GM18498 (cell line): ENCODE results near the gene NLRC3.

ENCODE experiments used
- ATAC-seq: cut with Tn5 transposase; IDR thresholded peaks from one replicate; pipeline ENCODE4 v1.9.1; 2021; ENCODE audit warnings: mild to moderate bottlenecking, moderate library complexity; ENCODE audit not compliant: unreplicated experiment

Gene NLRC3

GRCh38 chr16:3580251-3580651, 3.0 kb upstream of the NLRC3 start:
- ATAC-seq = no peak

GRCh38 chr16:3579776-3580175, 2.6 kb upstream of the NLRC3 start:
- no peak for ATAC-seq

- peak; percentile 74 for ATAC-seq
Measured at GRCh38 chr16:3578610-3579551, 1.7 kb upstream of the NLRC3 start.

- no peak for ATAC-seq
Measured at GRCh38 chr16:3578121-3578520, 918 bp upstream of the NLRC3 start.

GRCh38 chr16:3576211-3576610, 992 bp downstream of the NLRC3 start:
- ATAC-seq = no peak

GRCh38 chr16:3575491-3575890, 1.7 kb downstream of the NLRC3 start:
- no peak for ATAC-seq

- no peak for ATAC-seq
Measured at GRCh38 chr16:3574195-3574594, 3.0 kb downstream of the NLRC3 start.

GRCh38 chr16:3573146-3573815, 3.9 kb downstream of the NLRC3 start:
- no peak for ATAC-seq

GRCh38 chr16:3570420-3571062, 6.7 kb downstream of the NLRC3 start:
- no peak for ATAC-seq

- ATAC-seq = no peak
Measured at GRCh38 chr16:3569851-3570250, 7.4 kb downstream of the NLRC3 start.

GRCh38 chr16:3566990-3567389, 10.2 kb downstream of the NLRC3 start:
- ATAC-seq = no peak

GRCh38 chr16:3564889-3565141, 12.4 kb downstream of the NLRC3 start:
- ATAC-seq = no peak

- ATAC-seq = no peak
Measured at GRCh38 chr16:3564130-3564888, 12.9 kb downstream of the NLRC3 start.

- no peak for ATAC-seq
Measured at GRCh38 chr16:3562914-3563480, 14.2 kb downstream of the NLRC3 start.

- no peak for ATAC-seq
Measured at GRCh38 chr16:3561626-3562025, 15.6 kb downstream of the NLRC3 start.

GRCh38 chr16:3554351-3554928, 22.8 kb downstream of the NLRC3 start:
- no peak for ATAC-seq

GRCh38 chr16:3553138-3553923, 23.9 kb downstream of the NLRC3 start:
- no peak for ATAC-seq

- ATAC-seq = no peak
Measured at GRCh38 chr16:3550851-3551847, 26.1 kb downstream of the NLRC3 start.

- no peak for ATAC-seq
Measured at GRCh38 chr16:3549906-3550305, 27.3 kb downstream of the NLRC3 start.
